Stomach (tissue), 9 donors: Measurements from ENCODE around the gene RANBP1. TPM values are rescaled to one million over a fixed set of nuclear protein-coding genes. Genes with fewer than 3 reads are reported as not detected.

ENCODE experiments used
- DNase-seq, 2 donors: peaks; one replicate each; pipeline versions ENCODE4 v3.0.0 to v3.0.0-alpha.2; 2013 to 2019
- H3K27ac ChIP-seq, 5 donors: fragments of 200-600 bp in 4 of 5; sonication (generic) in 4 of 5; one replicate each; pipeline ENCODE4 v1.5.1; 2013 to 2019; ENCODE audit warnings: mild to moderate bottlenecking in 1 of 5, moderate library complexity in 1 of 5
- H3K27me3 ChIP-seq, 3 donors: fragments of 200-600 bp; sonication (generic); one replicate each; pipeline ENCODE4 v1.5.1; 2017 to 2019; ENCODE audit warnings: mixed run types in 1 of 3
- H3K36me3 ChIP-seq, 4 donors: fragments of 200-600 bp; sonication (generic); 1 replicate in 3 of 4; 2 replicates in 1 of 4; pipeline ENCODE4 v1.5.1; 2016 to 2019
- H3K4me1 ChIP-seq, 4 donors: fragments of 200-600 bp; sonication (generic); one replicate each; pipeline ENCODE4 v1.5.1; 2016 to 2019
- H3K4me3 ChIP-seq, 4 donors: fragments of 200-600 bp; sonication (generic) in 3 of 4; one replicate each; pipeline ENCODE4 v1.5.1; 2016 to 2019; ENCODE audit warnings: mild to moderate bottlenecking in 1 of 4
- H3K9me3 ChIP-seq, 4 donors: fragments of 200-600 bp; sonication (generic); one replicate each; pipeline ENCODE4 v1.5.1; 2016 to 2019
- EP300 ChIP-seq: sonication (generic); formaldehyde crosslinking; IDR thresholded peaks from one replicate; pipeline ENCODE4 v1.6.1; 2017; ENCODE audit warnings: antibody characterized with exemption
- POLR2A ChIP-seq, 4 donors: fragments of 450-650 bp; IDR thresholded peaks; one replicate each; pipeline ENCODE4 v1.6.1; 2016; ENCODE audit warnings: antibody characterized with exemption in 4 of 4, control low read depth in 2 of 4, mild to moderate bottlenecking in 1 of 4, moderate library complexity in 1 of 4
- POLR2AphosphoS5 ChIP-seq, 3 donors: sonication (generic); formaldehyde crosslinking; IDR thresholded peaks; one replicate each; pipeline ENCODE4 v1.6.1; 2016; ENCODE audit warnings: antibody characterized with exemption in 3 of 3
- WGBS, 5 donors: extraction: QIAGEN DNeasy Blood & Tissue Kit in 3 of 5; methylation state at CpG; one replicate each; pipeline versions ENCODE4 v1.1.5 to v1.1.7; 2013 to 2018; 5-methylcytosine and 5-hydroxymethylcytosine counted together
- intact Hi-C: fragments of 100-400 bp; cut with DNase I; formaldehyde crosslinking; loops from one replicate; pipeline ENCODE4 v1.15.1; 2023; ENCODE audit warnings: low total_unique reads
- polyA plus RNA-seq, 3 donors: library from polyadenylated mRNA; stranded (reverse); fragments of 200-250 nt; gene quantifications; one replicate each; pipeline ENCODE4 v1.2.3, GENCODE V29; 2013
- total RNA-seq, 5 donors: library from RNA; depleted of rRNA; stranded (reverse); fragments of >200 nt; gene quantifications; one replicate each; pipeline versions ENCODE4 v1.1.0 to v1.2.3, GENCODE V29; 2014 to 2016
- TF ChIP-seq, protein P1 (sequence below), 7 experiments: fragments of 450-650 bp in 4 of 7; fragments of 200-600 bp in 3 of 7; sonication (generic) in 3 of 7; IDR thresholded peaks; one replicate each; pipeline ENCODE4 v1.5.1; 2016 to 2019; ENCODE audit warnings: antibody characterized with exemption in 7 of 7, control low read depth in 2 of 7, mild to moderate bottlenecking in 1 of 7
- donor health status: healthy with polysubstance abuse.
- donor health status: Bipolar disorder and iron deficiency.
- donor health status: healthy.

Gene RANBP1
- total and polyA plus RNA-seq, 8 donors, result 23.9 to 200 (median 91.9) TPM

DNA sequence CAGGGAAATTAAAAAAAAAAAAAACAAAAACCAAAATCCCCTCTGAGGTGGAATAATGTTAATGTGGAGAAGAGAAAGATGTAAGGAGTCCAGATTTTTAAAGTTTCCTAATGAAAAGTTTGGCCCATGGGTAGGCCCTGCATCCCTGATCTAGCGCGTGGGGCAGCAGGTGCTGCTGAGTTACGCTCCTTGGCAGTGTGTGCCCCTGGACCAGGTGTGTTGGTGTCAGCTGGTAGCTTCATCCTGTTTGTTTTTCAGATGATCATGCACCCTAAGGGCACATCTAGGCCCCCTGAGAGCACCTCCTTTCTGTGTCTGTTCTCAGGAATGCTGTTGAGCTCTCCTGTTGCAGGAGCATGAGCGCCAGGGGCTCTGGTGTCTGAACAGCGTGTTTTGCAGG, 29.1 kb upstream of the RANBP1 start:
- Histone ChIP-seq H3K4me3 (no peak overlapping the region), H3K9me3 (no peaks in the 10 kb centered on the region), H3K27me3 (no peaks in the 10 kb centered on the region), H3K27ac (no peak overlapping the region), H3K4me1 (peaks cover 33 to 41% (median 35%) of the 10 kb centered on the region in 4 donors), H3K36me3 (peaks cover 60 to 64% (median 63%) of the 10 kb centered on the region in 4 donors)
- intact Hi-C loops, result no loop called here
- TF ChIP-seq, protein P1, sequence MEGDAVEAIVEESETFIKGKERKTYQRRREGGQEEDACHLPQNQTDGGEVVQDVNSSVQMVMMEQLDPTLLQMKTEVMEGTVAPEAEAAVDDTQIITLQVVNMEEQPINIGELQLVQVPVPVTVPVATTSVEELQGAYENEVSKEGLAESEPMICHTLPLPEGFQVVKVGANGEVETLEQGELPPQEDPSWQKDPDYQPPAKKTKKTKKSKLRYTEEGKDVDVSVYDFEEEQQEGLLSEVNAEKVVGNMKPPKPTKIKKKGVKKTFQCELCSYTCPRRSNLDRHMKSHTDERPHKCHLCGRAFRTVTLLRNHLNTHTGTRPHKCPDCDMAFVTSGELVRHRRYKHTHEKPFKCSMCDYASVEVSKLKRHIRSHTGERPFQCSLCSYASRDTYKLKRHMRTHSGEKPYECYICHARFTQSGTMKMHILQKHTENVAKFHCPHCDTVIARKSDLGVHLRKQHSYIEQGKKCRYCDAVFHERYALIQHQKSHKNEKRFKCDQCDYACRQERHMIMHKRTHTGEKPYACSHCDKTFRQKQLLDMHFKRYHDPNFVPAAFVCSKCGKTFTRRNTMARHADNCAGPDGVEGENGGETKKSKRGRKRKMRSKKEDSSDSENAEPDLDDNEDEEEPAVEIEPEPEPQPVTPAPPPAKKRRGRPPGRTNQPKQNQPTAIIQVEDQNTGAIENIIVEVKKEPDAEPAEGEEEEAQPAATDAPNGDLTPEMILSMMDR (IDR thresholded peaks at IDR 0.05), result no peak
- TF ChIP-seq POLR2AphosphoS5 (IDR thresholded peaks at IDR 0.05) (no peak), EP300 (no peak), POLR2A (IDR thresholded peaks at IDR 0.05) (no peak)
- no peak for DNase-seq
- WGBS, 5 donors, result 94 to 99% (median 97%) methylated on average over 5 of the region's 5 CpGs

GRCh38 chr22:20087319-20088262, 28.3 kb upstream of the RANBP1 start:
- 88 to 93% (median 90%) methylated on average over 13 to 14 of the region's 14 CpGs for WGBS, 5 donors
- TF ChIP-seq POLR2AphosphoS5 (IDR thresholded peaks at IDR 0.05), result no peak
- no peak for TF ChIP-seq POLR2A (IDR thresholded peaks at IDR 0.05)
- TF ChIP-seq, protein P1 (IDR thresholded peaks at IDR 0.05), result no peak
- no peak for TF ChIP-seq EP300
- H3K9me3 ChIP-seq, result no peaks in the 10 kb centered on the region
- H3K4me3 ChIP-seq, result no peak overlapping the region
- peaks cover 26 to 35% (median 27%) of the 10 kb centered on the region in 4 donors for H3K4me1 ChIP-seq
- no peaks in the 10 kb centered on the region for H3K27me3 ChIP-seq
- intact Hi-C loops, result no loop called here
- DNase-seq, result no peak
- H3K36me3 ChIP-seq, result peaks cover 69 to 72% (median 71%) of the 10 kb centered on the region in 4 donors
- no peak overlapping the region for H3K27ac ChIP-seq

GRCh38 chr22:20088263-20088648, 27.6 kb upstream of the RANBP1 start:
- Histone ChIP-seq H3K27me3 (no peaks in the 10 kb centered on the region), H3K27ac (no peak overlapping the region), H3K36me3 (peaks cover 75 to 79% (median 78%) of the 10 kb centered on the region in 4 donors), H3K9me3 (no peaks in the 10 kb centered on the region), H3K4me1 (peaks cover 19 to 35% (median 20%) of the 10 kb centered on the region in 4 donors), H3K4me3 (no peak overlapping the region)
- 84 to 95% (median 92%) methylated on average over 6 to 8 of the region's 8 CpGs for WGBS, 5 donors
- intact Hi-C loops, result no loop called here
- TF ChIP-seq EP300 (no peak), POLR2AphosphoS5 (IDR thresholded peaks at IDR 0.05) (no peak), POLR2A (IDR thresholded peaks at IDR 0.05) (no peak)
- TF ChIP-seq, protein P1 (IDR thresholded peaks at IDR 0.05), result no peak
- DNase-seq, result no peak

- intact Hi-C loops, result no loop called here
- WGBS, 5 donors, result 88 to 96% (median 93%) methylated on average over 16 to 17 of the region's 17 CpGs
- H3K4me1 ChIP-seq, result peaks cover 8 to 31% (median 11%) of the 10 kb centered on the region in 4 donors
- no peaks in the 10 kb centered on the region for H3K9me3 ChIP-seq
- no peak overlapping the region for H3K4me3 ChIP-seq
- TF ChIP-seq POLR2AphosphoS5 (IDR thresholded peaks at IDR 0.05), result no peak
- no peak for TF ChIP-seq EP300
- no peak for TF ChIP-seq POLR2A (IDR thresholded peaks at IDR 0.05)
- TF ChIP-seq, protein P1 (IDR thresholded peaks at IDR 0.05), result no peak
- DNase-seq, result no peak
- H3K36me3 ChIP-seq, result peaks cover 85 to 90% (median 89%) of the 10 kb centered on the region in 4 donors
- H3K27me3 ChIP-seq, result no peaks in the 10 kb centered on the region
- no peak overlapping the region for H3K27ac ChIP-seq
Observed at GRCh38 chr22:20089226-20089976, 26.5 kb upstream of the RANBP1 start.
